ENCODE data around the gene CLDN24. TPM values are rescaled to one million over a fixed set of nuclear protein-coding genes. Genes with fewer than 3 reads are reported as not detected.

CLDN24 gene
- total and polyA plus RNA-seq, 2 donors (not counting 1 experiment from before 2014, with no cell fraction given) = not detected

GRCh38 chr4:183335369-183335940 is 13.2 kb upstream of the CLDN24 start:
- Histone ChIP-seq H3K9ac (ENCODE audit: insufficient read depth, low read length) (no peak overlapping the region), H3K4me2 (ENCODE audit: extremely low read depth, insufficient read depth, low read length) (peak overlapping the region; percentile 73), H3K36me3 (ENCODE audit: control insufficient read depth, insufficient read depth, low read length) (no peaks in the 10 kb centered on the region), H3K4me3 (replicated peaks in 1 of 4; ENCODE audit: control extremely low read depth in 1 of 4, insufficient read depth in 1 of 4, low read depth in 3 of 4, low read length in 4 of 4) (no peak overlapping the region), H3K4me1 (ENCODE audit: control insufficient read depth, extremely low read depth, insufficient read depth, low read length) (peaks cover 11% of the 10 kb centered on the region), H3K27me3 (ENCODE audit: control insufficient read depth, insufficient read depth, low read length) (no peaks in the 10 kb centered on the region), H3K27ac (ENCODE audit: insufficient read depth, low read length) (peak overlapping the region; percentile 92), H3K79me2 (ENCODE audit: control insufficient read depth, insufficient read depth, low read length) (no peaks in the 10 kb centered on the region), H4K20me1 (ENCODE audit: control insufficient read depth, extremely low read depth, insufficient read depth, low read length) (no peaks in the 10 kb centered on the region), H3K9me3 (ENCODE audit: control insufficient read depth, insufficient read depth, low read depth, low read length) (no peaks in the 10 kb centered on the region), H2AFZ (ENCODE audit: low read length) (peak overlapping the region; percentile 81)
- no peak for TF ChIP-seq CTCF (conservative IDR thresholded peaks at IDR 0.05 in 1 of 2, IDR thresholded peaks at IDR 0.05 in 1 of 2; ENCODE audit: low read depth in 1 of 2, low read length in 2 of 2)
- TF ChIP-seq EZH2 (IDR thresholded peaks at IDR 0.05; ENCODE audit: low read length, missing control alignments) = no peak
- peak; percentile 83 to 96 for DNase-seq (ENCODE audit: low read depth in 2 of 2)

- Histone ChIP-seq H3K4me3 (replicated peaks in 1 of 4; ENCODE audit: control extremely low read depth in 1 of 4, insufficient read depth in 1 of 4, low read depth in 3 of 4, low read length in 4 of 4) (no peak overlapping the region), H3K27me3 (ENCODE audit: control insufficient read depth, insufficient read depth, low read length) (no peaks in the 10 kb centered on the region), H4K20me1 (ENCODE audit: control insufficient read depth, extremely low read depth, insufficient read depth, low read length) (no peaks in the 10 kb centered on the region), H3K9me3 (ENCODE audit: control insufficient read depth, insufficient read depth, low read depth, low read length) (no peaks in the 10 kb centered on the region), H3K36me3 (ENCODE audit: control insufficient read depth, insufficient read depth, low read length) (no peaks in the 10 kb centered on the region), H3K79me2 (ENCODE audit: control insufficient read depth, insufficient read depth, low read length) (no peaks in the 10 kb centered on the region), H2AFZ (ENCODE audit: low read length) (no peak overlapping the region), H3K9ac (ENCODE audit: insufficient read depth, low read length) (no peak overlapping the region), H3K4me1 (ENCODE audit: control insufficient read depth, extremely low read depth, insufficient read depth, low read length) (peaks cover 12% of the 10 kb centered on the region), H3K4me2 (ENCODE audit: extremely low read depth, insufficient read depth, low read length) (no peak overlapping the region), H3K27ac (ENCODE audit: insufficient read depth, low read length) (no peak overlapping the region)
- DNase-seq (ENCODE audit: low read depth in 2 of 2) = no peak
- no peak for TF ChIP-seq EZH2 (IDR thresholded peaks at IDR 0.05; ENCODE audit: low read length, missing control alignments)
- no peak for TF ChIP-seq CTCF (conservative IDR thresholded peaks at IDR 0.05 in 1 of 2, IDR thresholded peaks at IDR 0.05 in 1 of 2; ENCODE audit: low read depth in 1 of 2, low read length in 2 of 2)
Observed at GRCh38 chr4:183333983-183334382, 11.8 kb upstream of the CLDN24 start.

GRCh38 chr4:183333202-183333601 is 11.0 kb upstream of the CLDN24 start:
- no peaks in the 10 kb centered on the region for H3K36me3 ChIP-seq (ENCODE audit: control insufficient read depth, insufficient read depth, low read length)
- no peak overlapping the region for H3K27ac ChIP-seq (ENCODE audit: insufficient read depth, low read length)
- H3K79me2 ChIP-seq (ENCODE audit: control insufficient read depth, insufficient read depth, low read length) = no peaks in the 10 kb centered on the region
- DNase-seq (ENCODE audit: low read depth in 2 of 2) = no peak
- no peak for TF ChIP-seq EZH2 (IDR thresholded peaks at IDR 0.05; ENCODE audit: low read length, missing control alignments)
- no peak for TF ChIP-seq CTCF (conservative IDR thresholded peaks at IDR 0.05 in 1 of 2, IDR thresholded peaks at IDR 0.05 in 1 of 2; ENCODE audit: low read depth in 1 of 2, low read length in 2 of 2)
- H3K4me3 ChIP-seq (replicated peaks in 1 of 4; ENCODE audit: control extremely low read depth in 1 of 4, insufficient read depth in 1 of 4, low read depth in 3 of 4, low read length in 4 of 4) = no peak overlapping the region
- H3K4me2 ChIP-seq (ENCODE audit: extremely low read depth, insufficient read depth, low read length) = no peak overlapping the region
- no peak overlapping the region for H2AFZ ChIP-seq (ENCODE audit: low read length)
- H4K20me1 ChIP-seq (ENCODE audit: control insufficient read depth, extremely low read depth, insufficient read depth, low read length) = no peaks in the 10 kb centered on the region
- peaks cover 12% of the 10 kb centered on the region for H3K4me1 ChIP-seq (ENCODE audit: control insufficient read depth, extremely low read depth, insufficient read depth, low read length)
- H3K9me3 ChIP-seq (ENCODE audit: control insufficient read depth, insufficient read depth, low read depth, low read length) = no peaks in the 10 kb centered on the region
- no peak overlapping the region for H3K9ac ChIP-seq (ENCODE audit: insufficient read depth, low read length)
- no peaks in the 10 kb centered on the region for H3K27me3 ChIP-seq (ENCODE audit: control insufficient read depth, insufficient read depth, low read length)
